HFFc6 (cell line): ENCODE results near the gene NPIPA2. TPM values are rescaled to one million over a fixed set of nuclear protein-coding genes. Genes with fewer than 3 reads are reported as not detected.
"Not testable (repeated sequence)": the region's sequence is repeated elsewhere in the genome, so short reads cannot be mapped to it uniquely, and the experiment has no call there.

Experiments
- DNase-seq: peaks from one replicate; pipeline ENCODE4 v3.0.0-alpha.2; 2018
- H3K27ac Mint-ChIP-seq: 2 replicates; pipeline ENCODE4 v1.8.0; 2020; ENCODE audit warnings: mild to moderate bottlenecking, mixed read lengths
- H3K27me3 Mint-ChIP-seq: 2 replicates; pipeline ENCODE4 v1.8.0; 2021; ENCODE audit warnings: mild to moderate bottlenecking, moderate library complexity, mixed read lengths; ENCODE audit not compliant: insufficient read depth
- H3K36me3 Mint-ChIP-seq: 2 replicates; pipeline ENCODE4 v1.8.0; 2021; ENCODE audit warnings: low read depth, mixed read lengths
- H3K4me1 Mint-ChIP-seq: 2 replicates; pipeline ENCODE4 v1.8.0; 2020; ENCODE audit warnings: low read depth, mixed read lengths
- H3K4me3 Mint-ChIP-seq: 2 replicates; pipeline ENCODE4 v1.8.0; 2020; ENCODE audit warnings: mild to moderate bottlenecking, moderate library complexity, mixed read lengths
- H3K9me3 Mint-ChIP-seq: 2 replicates; pipeline ENCODE4 v1.8.0; 2020; ENCODE audit warnings: mild to moderate bottlenecking, mixed read lengths
- long read RNA-seq: library from polyadenylated mRNA; unstranded; transcript quantifications from one replicate; pipeline ENCODE4 v2.0.0, GENCODE V29; 2019
- total RNA-seq, 6 experiments: library from RNA; stranded (reverse); fragmentation: NEBNext Ultra II Directional; extraction: Animal tissue kit (Norgen Biotek cat#: 25700); gene quantifications; 2 replicates in 1 of 6; 3 replicates in 5 of 6; pipeline ENCODE4 v1.2.3, GENCODE V29; 2021

Gene NPIPA2
- 1 to 10 TPM; 1.1 to 3.7 (median 1.4) TPM for total RNA-seq
- long read RNA-seq: 0 reads

GRCh38 chr16:14742273-14743128, at the start of gene NPIPA2:
TSS of gene NPIPA2 (plus strand) at chr16:14742533. CDS start at chr16:14748066, 5,533 bp downstream.
- H3K4me1 Mint-ChIP-seq, H3K27ac Mint-ChIP-seq, H3K27me3 Mint-ChIP-seq, H3K9me3 Mint-ChIP-seq, DNase-seq, H3K4me3 Mint-ChIP-seq, H3K36me3 Mint-ChIP-seq: not testable (repeated sequence)

- H3K36me3 Mint-ChIP-seq, H3K9me3 Mint-ChIP-seq, H3K4me3 Mint-ChIP-seq, H3K27ac Mint-ChIP-seq, DNase-seq, H3K4me1 Mint-ChIP-seq, H3K27me3 Mint-ChIP-seq: not testable (repeated sequence)
These were observed 48.2 kb upstream of the NPIPA2 start, which contains the start of gene PLA2G10 for GRCh38 chr16:14694129-14694528. TSS of gene PLA2G10 (minus strand) at chr16:14694308. CDS start at chr16:14694229, 79 bp downstream.

- not testable (repeated sequence) for H3K27ac Mint-ChIP-seq, DNase-seq, H3K27me3 Mint-ChIP-seq, H3K4me3 Mint-ChIP-seq, H3K36me3 Mint-ChIP-seq, H3K9me3 Mint-ChIP-seq, H3K4me1 Mint-ChIP-seq
These were observed 40.5 kb upstream of the NPIPA2 start for GRCh38 chr16:14701859-14702258.

- DNase-seq, H3K4me1 Mint-ChIP-seq, H3K4me3 Mint-ChIP-seq, H3K27ac Mint-ChIP-seq, H3K9me3 Mint-ChIP-seq, H3K27me3 Mint-ChIP-seq, H3K36me3 Mint-ChIP-seq: not testable (repeated sequence)
These were observed 39.7 kb upstream of the NPIPA2 start for GRCh38 chr16:14702672-14703071.

- not testable (repeated sequence) for H3K27me3 Mint-ChIP-seq, H3K4me1 Mint-ChIP-seq, H3K36me3 Mint-ChIP-seq, H3K9me3 Mint-ChIP-seq, H3K27ac Mint-ChIP-seq, H3K4me3 Mint-ChIP-seq, DNase-seq
These were observed 38.9 kb upstream of the NPIPA2 start, which contains the start of gene NPIPA3 for GRCh38 chr16:14703156-14704011. TSS of gene NPIPA3 (plus strand) at chr16:14703411. CDS start at chr16:14708944, 5,533 bp downstream.

- not testable (repeated sequence) for H3K4me1 Mint-ChIP-seq, H3K36me3 Mint-ChIP-seq, H3K4me3 Mint-ChIP-seq, H3K27me3 Mint-ChIP-seq, DNase-seq, H3K27ac Mint-ChIP-seq, H3K9me3 Mint-ChIP-seq
These were observed 9.1 kb upstream of the NPIPA2 start for GRCh38 chr16:14733233-14733632.

GRCh38 chr16:14740832-14741385, 1.4 kb upstream of the NPIPA2 start:
- not testable (repeated sequence) for H3K27me3 Mint-ChIP-seq, H3K4me1 Mint-ChIP-seq, H3K4me3 Mint-ChIP-seq, H3K9me3 Mint-ChIP-seq, H3K27ac Mint-ChIP-seq, H3K36me3 Mint-ChIP-seq, DNase-seq

- not testable (repeated sequence) for H3K27me3 Mint-ChIP-seq, H3K9me3 Mint-ChIP-seq, H3K27ac Mint-ChIP-seq, DNase-seq, H3K4me3 Mint-ChIP-seq, H3K4me1 Mint-ChIP-seq, H3K36me3 Mint-ChIP-seq
These were observed 539 bp upstream of the NPIPA2 start for GRCh38 chr16:14741794-14742193.

- H3K27me3 Mint-ChIP-seq, H3K27ac Mint-ChIP-seq, H3K4me1 Mint-ChIP-seq, H3K4me3 Mint-ChIP-seq, H3K9me3 Mint-ChIP-seq, DNase-seq, H3K36me3 Mint-ChIP-seq: not testable (repeated sequence)
These were observed 31.3 kb downstream of the NPIPA2 start for GRCh38 chr16:14773654-14774053.

GRCh38 chr16:14775624-14776023, 33.3 kb downstream of the NPIPA2 start:
- not testable (repeated sequence) for DNase-seq, H3K9me3 Mint-ChIP-seq, H3K4me1 Mint-ChIP-seq

GRCh38 chr16:14776763-14777162, 34.4 kb downstream of the NPIPA2 start:
- DNase-seq, H3K36me3 Mint-ChIP-seq, H3K27me3 Mint-ChIP-seq, H3K4me1 Mint-ChIP-seq, H3K4me3 Mint-ChIP-seq, H3K27ac Mint-ChIP-seq, H3K9me3 Mint-ChIP-seq: not testable (repeated sequence)

More at GRCh38 chr16:14775624-14776023, 33.3 kb downstream of the NPIPA2 start:
- not testable (repeated sequence) for H3K27ac Mint-ChIP-seq, H3K4me3 Mint-ChIP-seq, H3K36me3 Mint-ChIP-seq, H3K27me3 Mint-ChIP-seq

- not testable (repeated sequence) for H3K9me3 Mint-ChIP-seq, DNase-seq, H3K4me3 Mint-ChIP-seq, H3K27me3 Mint-ChIP-seq, H3K4me1 Mint-ChIP-seq, H3K27ac Mint-ChIP-seq, H3K36me3 Mint-ChIP-seq
These were observed 37.1 kb downstream of the NPIPA2 start for GRCh38 chr16:14779368-14779877.

GRCh38 chr16:14786180-14786579, 43.8 kb downstream of the NPIPA2 start:
- not testable (repeated sequence) for H3K9me3 Mint-ChIP-seq, H3K27ac Mint-ChIP-seq, H3K36me3 Mint-ChIP-seq, DNase-seq, H3K4me3 Mint-ChIP-seq, H3K4me1 Mint-ChIP-seq, H3K27me3 Mint-ChIP-seq
